K562 (cell line): ENCODE data around the gene TMEM266. TPM values are rescaled to one million over a fixed set of nuclear protein-coding genes. Genes with fewer than 3 reads are reported as not detected.

ENCODE experiments used
- ATAC-seq: fragments of 200-7000 bp; cut with Tn5 transposase; 3 replicates; pipeline ENCODE4 v1.9.1; 2020; ENCODE audit warnings: moderate library complexity
- BruUV-seq: library from RNA; stranded (reverse); fragments of 400-500 nt; replicated peaks from 2 replicates; lab custom pipeline; 2021; lab: Mats Ljungman, UMichigan
- CTCF ChIA-PET: fragments of 300-600 bp; formaldehyde crosslinking; extraction: SDS; loops from one replicate; lab custom pipeline; 2021; ENCODE audit warnings: low intra/inter-chr PET ratio; lab: Yijun Ruan, JAX
- POLR2A ChIA-PET: fragments of 300-600, 350-650 bp; sonication (Branson Sonifier 250); formaldehyde crosslinking; extraction: SDS; loops from one replicate; lab custom pipeline; 2021; ENCODE audit warnings: antibody characterized with exemption, inconsistent platforms; lab: Yijun Ruan, JAX
- DNase-seq, 4 experiments: peaks; one replicate each; pipeline versions ENCODE4 v3.0.0 to v3.0.0-alpha.2; 2011 to 2018; ENCODE audit warnings: low spot score in 3 of 4, mixed read lengths in 3 of 4; ENCODE audit errors: extremely low read depth in 1 of 4
- FAIRE-seq: peaks from 2 replicates; lab custom pipeline; 2011; peaks lifted over from hg19 to GRCh38; lab: Jason Lieb, UNC
- H2AFZ ChIP-seq: 2 replicates; pipeline ENCODE4 v1.6.0; 2011; ENCODE audit warnings: low read depth, low read length, control low read depth, inconsistent platforms
- H3K27ac ChIP-seq: fragments of 200-600 bp; 3 replicates; pipeline ENCODE4 v1.8.0; 2011; ENCODE audit warnings: low read depth, mild to moderate bottlenecking, control low read depth, inconsistent platforms, low read length, moderate library complexity, mixed read lengths; ENCODE audit errors: extremely low read depth
- H3K27me3 ChIP-seq, 2 experiments: fragments of 300-600 bp in 1 of 2; 2 replicates in 1 of 2; 3 replicates in 1 of 2; pipeline versions ENCODE4 v1.6.0 to v1.8.0; 2011; ENCODE audit warnings: inconsistent platforms in 2 of 2, low read length in 2 of 2, mild to moderate bottlenecking in 1 of 2, mixed read lengths in 1 of 2, moderate library complexity in 1 of 2; ENCODE audit not compliant: control insufficient read depth in 2 of 2, insufficient read depth in 2 of 2
- H3K36me3 ChIP-seq: fragments of 300-600 bp; 3 replicates; pipeline ENCODE4 v1.8.0; 2011; ENCODE audit warnings: mild to moderate bottlenecking, low read length, inconsistent platforms; ENCODE audit not compliant: control insufficient read depth, insufficient read depth
- H3K4me1 ChIP-seq, 2 experiments: fragments of 200-600 bp in 1 of 2; replicated peaks in 1 of 2; 2 replicates in 1 of 2; 3 replicates in 1 of 2; pipeline versions ENCODE4 v1.5.1 to v1.8.0; 2011; ENCODE audit warnings: inconsistent platforms in 2 of 2, low read length in 2 of 2, mild to moderate bottlenecking in 1 of 2, mixed read lengths in 1 of 2, moderate library complexity in 1 of 2; ENCODE audit not compliant: control insufficient read depth in 2 of 2, insufficient read depth in 2 of 2
- H3K4me2 ChIP-seq: 2 replicates; pipeline ENCODE4 v1.6.1; 2011; ENCODE audit warnings: low read length, control low read depth, inconsistent platforms, mixed read lengths; ENCODE audit not compliant: insufficient read depth
- H3K4me3 ChIP-seq: fragments of 200-600 bp; sonication (generic), shearing (Covaris generic); 2 replicates; pipeline ENCODE4 v1.5.1; 2016; ENCODE audit warnings: control low read depth, inconsistent platforms
- H3K79me2 ChIP-seq: fragments of 200-600 bp; 3 replicates; pipeline ENCODE4 v1.8.0; 2011; ENCODE audit warnings: low read length, inconsistent platforms; ENCODE audit not compliant: control insufficient read depth, insufficient read depth
- H3K9ac ChIP-seq, 2 experiments: 2 replicates each; pipeline versions ENCODE4 v1.6.0 to v1.6.1; 2011; ENCODE audit warnings: low read depth in 2 of 2, low read length in 2 of 2, control low read depth in 1 of 2, inconsistent platforms in 1 of 2, mild to moderate bottlenecking in 1 of 2, mixed read lengths in 1 of 2; ENCODE audit not compliant: insufficient read depth in 1 of 2
- H3K9me1 ChIP-seq: one replicate; pipeline ENCODE4 v1.6.0; 2011; ENCODE audit warnings: inconsistent platforms, mild to moderate bottlenecking, low read length, moderate library complexity; ENCODE audit not compliant: control insufficient read depth, insufficient read depth
- H3K9me3 ChIP-seq: replicated peaks from 2 replicates; pipeline ENCODE4 v1.5.1; 2011; ENCODE audit warnings: low read depth, low read length, inconsistent platforms; ENCODE audit not compliant: control insufficient read depth, insufficient read depth
- H4K20me1 ChIP-seq: replicated peaks from 2 replicates; pipeline ENCODE4 v1.6.1; 2011; ENCODE audit warnings: low read length, inconsistent platforms, mixed read lengths; ENCODE audit not compliant: control insufficient read depth, insufficient read depth
- CREM ChIP-seq: IDR thresholded peaks from 2 replicates; pipeline ENCODE4 v1.6.1; 2014; ENCODE audit warnings: antibody characterized with exemption, low read depth
- CTCF ChIP-seq, 3 experiments: IDR thresholded peaks in 2 of 3; conservative IDR thresholded peaks in 1 of 3; 2 replicates each; pipeline ENCODE4 v1.5.1; 2011 to 2012; ENCODE audit warnings: low read length in 3 of 3, mild to moderate bottlenecking in 3 of 3, control low read depth in 2 of 3, improper control_type of control experiment in 1 of 3, inconsistent platforms in 1 of 3, low read depth in 1 of 3, mixed read lengths in 1 of 3, moderate library complexity in 1 of 3; ENCODE audit not compliant: insufficient read depth in 2 of 3
- KAT8 ChIP-seq: fragments of 450-650 bp; IDR thresholded peaks from 2 replicates; pipeline ENCODE4 v1.6.1; 2016; ENCODE audit warnings: low read depth, mild to moderate bottlenecking
- KDM4B ChIP-seq, 2 experiments: fragments of 450-650 bp in 1 of 2; sonication (generic) in 1 of 2; IDR thresholded peaks; 2 replicates each; pipeline ENCODE4 v1.6.1; 2016 to 2017; ENCODE audit warnings: borderline replicate concordance in 2 of 2, antibody characterized with exemption in 1 of 2, low read depth in 1 of 2, mild to moderate bottlenecking in 1 of 2
- MLX ChIP-seq, 2 experiments: fragments of 450-650 bp in 1 of 2; sonication (generic) in 1 of 2; formaldehyde crosslinking; conservative IDR thresholded peaks; 2 replicates each; pipeline versions ENCODE4 v1.4.0 to v1.8.1; 2020 to 2022; ENCODE audit warnings: mild to moderate bottlenecking in 1 of 2, missing genetic modification reagents in 1 of 2
- NEUROD1 ChIP-seq: fragments of 150-350 bp; IDR thresholded peaks from 2 replicates; pipeline ENCODE4 v1.6.1; 2014; ENCODE audit warnings: borderline replicate concordance, low read length, low read depth; ENCODE audit not compliant: partially characterized antibody
- PKNOX1 ChIP-seq: fragments of 450-650 bp; IDR thresholded peaks from 2 replicates; pipeline ENCODE4 v1.6.1; 2016
- SREBF1 ChIP-seq: fragments of 150-350 bp; IDR thresholded peaks from 2 replicates; pipeline ENCODE4 v1.6.1; 2014; ENCODE audit warnings: antibody characterized with exemption, low read depth, low read length, borderline replicate concordance
- ZC3H8 ChIP-seq: fragments of 450-650 bp; IDR thresholded peaks from 2 replicates; pipeline ENCODE4 v1.6.1; 2017
- ZKSCAN8 ChIP-seq: fragments of 200-800 bp; sonication (Bioruptor generic); IDR thresholded peaks from 2 replicates; pipeline ENCODE4 v1.6.1; 2016; ENCODE audit warnings: missing genetic modification characterization, missing compliant biosample characterization
- WGBS: fragments of 100-300 bp; shearing (Covaris generic); methylation state at CpG from one replicate; pipeline ENCODE4 v1.1.6; 2016; ENCODE audit warnings: low coverage, mixed read lengths; ENCODE audit not compliant: insufficient coverage; ENCODE audit errors: missing lambda C conversion rate; 5-methylcytosine and 5-hydroxymethylcytosine counted together
- in situ Hi-C: fragments of 300-500 bp; cut with MboI; formaldehyde crosslinking; loops from 4 replicates; pipeline ENCODE4 v1.15.0; 2018; ENCODE audit warnings: inconsistent platforms, mixed read lengths
- intact Hi-C: fragments of 100-400 bp; cut with micrococcal nuclease; formaldehyde crosslinking; loops from 2 replicates; pipeline ENCODE4 v1.14.2; 2022
- polyA plus RNA-seq, 8 experiments: library from polyadenylated mRNA; depleted of rRNA in 4 of 8; stranded (reverse) in 5 of 8; unstranded in 3 of 8; fragments of >200 nt; fragmentation: Nextera tagmentation in 2 of 8; fragmentation: Illumina TruSeq in 1 of 8; extraction: Ambion mirVana in 2 of 8; extraction: Trizol in 1 of 8; gene quantifications; 2 replicates each; pipeline versions ENCODE4 v1.2.1 to v1.2.3, GENCODE V29; 2011 to 2014; ENCODE audit warnings: inconsistent platforms in 1 of 8, missing spikeins in 1 of 8
- total RNA-seq, 7 experiments: library from RNA; depleted of rRNA in 6 of 7; stranded (reverse); fragments of >200 nt in 6 of 7; fragmentation: Illumina TruSeq in 2 of 7; extraction: Trizol in 2 of 7; gene quantifications; 2 replicates each; pipeline versions ENCODE4 v1.2.1 to v1.2.3, GENCODE V29; 2011 to 2021; ENCODE audit warnings: low replicate concordance in 1 of 7

Gene TMEM266
- total and polyA plus RNA-seq, 9 of the 15 experiments (the other 6 are each of a cell fraction or from before 2014, with no cell fraction given) = not detected

GRCh38 chr15:76139368-76140073 lies 79.7 kb downstream of the TMEM266 start (continued):
- TF ChIP-seq CTCF (IDR thresholded peaks at IDR 0.05 in 2 of 3, conservative IDR thresholded peaks at IDR 0.05 in 1 of 3; ENCODE audit: insufficient read depth in 2 of 3, low read depth in 1 of 3, low read length in 3 of 3) = peak; percentile 90 to 92 (median 90)
- TF ChIP-seq CREM = peak; percentile 43; the same call in 1 of the 2 replicates

- Histone ChIP-seq H3K79me2 (no peaks in the 10 kb centered on the region), H4K20me1 (0 out of 2 replicates have a peak, but pooled peaks cover 6% of the 10 kb centered on the region), H3K4me1 (no peaks in the 10 kb centered on the region), H3K9ac (peak overlapping the region in 1 of 2 experiments; percentile 29; a peak in 1 of 4 replicates), H3K36me3 (no peaks in the 10 kb centered on the region), H3K27me3 (peaks cover 35 to 77% of the 10 kb centered on the region in 2 experiments), H3K4me2 (no peak overlapping the region), H2AFZ (no peak overlapping the region), H3K4me3 (no peak overlapping the region), H3K9me3 (no peaks in the 10 kb centered on the region), H3K27ac (no peak overlapping the region), H3K9me1 (no peaks in the 10 kb centered on the region)
- ChIA-PET POLR2A (interaction anchor here (0.6 to 1.4 kb wide), 4 partner anchors 13 to 354 kb away, joined by 3 to 5 read pairs (median 3); no protein-coding TSS in a partner anchor), CTCF (interaction anchor here (1.3 to 4.4 kb wide), 4 partner anchors 82 to 354 kb away, joined by 5 to 30 read pairs (median 12); partner anchors contain the start of gene TMEM266)
- 15% methylated on average over 14 of the region's 14 CpGs for WGBS
- intact Hi-C loops = loop anchor here (10.0 kb wide), 1 partner anchor 215 kb away; no protein-coding TSS in a partner anchor
- in situ Hi-C loops = loop anchor here (5.0 to 10.0 kb wide), 2 partner anchors 83 to 325 kb away; partner anchors contain the start of gene TMEM266
- DNase-seq (no peak), FAIRE-seq (no peak), ATAC-seq (no peak)
- no TSS peak for BruUV-seq
- TF ChIP-seq KDM4B (IDR thresholded peaks at IDR 0.05; ENCODE audit: borderline replicate concordance in 2 of 2, low read depth in 1 of 2) (no peak), NEUROD1 (no peak), ZKSCAN8 (no peak), KAT8 (no peak), SREBF1 (no peak), PKNOX1 (no peak), ZC3H8 (no peak), MLX (CRISPR knock-in tag; conservative IDR thresholded peaks at IDR 0.05) (no peak)
These were observed 80.3 kb downstream of the TMEM266 start for GRCh38 chr15:76140074-76140464.
